ENCODE measurements around the gene FUT3. TPM values are rescaled to one million over a fixed set of nuclear protein-coding genes. Genes with fewer than 3 reads are reported as not detected.

The FUT3 gene
- not detected for polyA plus RNA-seq (2013, experiment 1 of 2)
- polyA plus RNA-seq (2013, experiment 2 of 2), result not detected

GRCh38 chr19:5851302-5851701 lies at the start of gene FUT3:
Gene FUT3 (minus strand): TSS chr19:5851449.
- Histone ChIP-seq H3K27ac (ENCODE audit: low read depth, low read length, severe bottlenecking) (no peak within 1 kb of the TSS), H3K36me3 (ENCODE audit: control insufficient read depth, insufficient read depth, low read length) (no peaks in the 10 kb centered on the region), H3K4me1 (ENCODE audit: control insufficient read depth, insufficient read depth, low read length, poor library complexity, severe bottlenecking) (no peaks in the 10 kb centered on the region), H3K4me3 (ENCODE audit: extremely low read depth, insufficient read depth, low read length, poor library complexity, severe bottlenecking) (no peak within 1 kb of the TSS), H3K9me3 (ENCODE audit: control insufficient read depth, low read length) (no peaks in the 10 kb centered on the region)
- 91 to 92% methylated on average over 10 of the region's 10 CpGs for WGBS, 2 experiments (ENCODE audit: insufficient coverage in 2 of 2)

- Histone ChIP-seq H3K36me3 (ENCODE audit: control insufficient read depth, insufficient read depth, low read length) (peaks cover 31% of the 10 kb centered on the region), H3K9me3 (ENCODE audit: control insufficient read depth, low read length) (no peaks in the 10 kb centered on the region), H3K4me1 (ENCODE audit: control insufficient read depth, insufficient read depth, low read length, poor library complexity, severe bottlenecking) (no peaks in the 10 kb centered on the region), H3K4me3 (ENCODE audit: extremely low read depth, insufficient read depth, low read length, poor library complexity, severe bottlenecking) (no peak overlapping the region), H3K27ac (ENCODE audit: low read depth, low read length, severe bottlenecking) (no peak overlapping the region)
- WGBS, 2 experiments (ENCODE audit: insufficient coverage in 2 of 2), result 97 to 98% methylated on average over 8 of the region's 8 CpGs
Observed at GRCh38 chr19:5900976-5901375, 49.7 kb upstream of the FUT3 start.

GRCh38 chr19:5899728-5900526 lies 48.7 kb upstream of the FUT3 start:
- H3K9me3 ChIP-seq (ENCODE audit: control insufficient read depth, low read length), result no peaks in the 10 kb centered on the region
- peaks cover 39% of the 10 kb centered on the region for H3K36me3 ChIP-seq (ENCODE audit: control insufficient read depth, insufficient read depth, low read length)
- WGBS, 2 experiments (ENCODE audit: insufficient coverage in 2 of 2), result 98 to 100% methylated on average over 10 to 11 of the region's 13 CpGs
- no peak overlapping the region for H3K4me3 ChIP-seq (ENCODE audit: extremely low read depth, insufficient read depth, low read length, poor library complexity, severe bottlenecking)
- H3K4me1 ChIP-seq (ENCODE audit: control insufficient read depth, insufficient read depth, low read length, poor library complexity, severe bottlenecking), result no peaks in the 10 kb centered on the region
- no peak overlapping the region for H3K27ac ChIP-seq (ENCODE audit: low read depth, low read length, severe bottlenecking)

- Histone ChIP-seq H3K4me1 (ENCODE audit: control insufficient read depth, insufficient read depth, low read length, poor library complexity, severe bottlenecking) (no peaks in the 10 kb centered on the region), H3K9me3 (ENCODE audit: control insufficient read depth, low read length) (no peaks in the 10 kb centered on the region), H3K36me3 (ENCODE audit: control insufficient read depth, insufficient read depth, low read length) (peaks cover 40% of the 10 kb centered on the region), H3K27ac (ENCODE audit: low read depth, low read length, severe bottlenecking) (no peak overlapping the region), H3K4me3 (ENCODE audit: extremely low read depth, insufficient read depth, low read length, poor library complexity, severe bottlenecking) (no peak overlapping the region)
- WGBS, 2 experiments (ENCODE audit: insufficient coverage in 2 of 2), result 93 to 96% methylated on average over 21 to 30 of the region's 30 CpGs
Observed at GRCh38 chr19:5897189-5897969, 46.1 kb upstream of the FUT3 start.

DNA sequence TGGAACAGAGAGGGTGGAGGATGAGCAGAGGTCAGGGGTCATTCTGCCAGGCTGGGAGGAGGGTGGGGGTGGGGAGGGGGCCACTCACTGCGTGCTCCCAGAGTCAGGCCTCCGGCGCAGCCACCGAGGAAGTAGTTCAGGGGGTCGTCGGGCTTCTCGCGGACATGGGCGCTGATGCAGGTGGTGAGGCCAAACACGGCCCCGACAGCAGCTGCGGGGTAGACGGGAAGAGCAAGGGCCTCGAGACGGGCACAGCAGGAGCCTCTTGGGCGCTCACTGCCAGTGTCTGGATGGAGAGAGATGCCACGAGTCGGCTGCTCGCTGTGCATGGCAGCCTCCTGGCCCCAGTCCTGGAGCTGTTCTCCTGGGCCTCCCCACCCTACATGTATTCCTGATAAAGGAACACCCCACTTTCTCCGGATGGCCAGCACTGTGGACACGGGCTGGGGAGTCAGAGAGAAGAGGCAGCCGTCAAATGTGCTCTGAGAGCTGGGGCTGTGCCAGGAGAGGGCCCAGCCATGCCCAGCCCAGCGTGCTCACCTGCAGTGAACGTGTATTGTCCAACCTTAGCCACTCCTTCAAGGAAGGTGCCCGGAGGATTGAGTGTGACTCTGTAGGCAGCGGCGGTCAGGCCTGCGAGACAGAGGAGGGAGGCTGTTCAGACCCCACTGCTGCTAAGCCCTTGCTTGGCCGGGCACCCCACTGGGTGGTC lies 45.3 kb upstream of the FUT3 start:
- Histone ChIP-seq H3K4me1 (ENCODE audit: control insufficient read depth, insufficient read depth, low read length, poor library complexity, severe bottlenecking) (no peaks in the 10 kb centered on the region), H3K9me3 (ENCODE audit: control insufficient read depth, low read length) (no peaks in the 10 kb centered on the region), H3K36me3 (ENCODE audit: control insufficient read depth, insufficient read depth, low read length) (peaks cover 36% of the 10 kb centered on the region), H3K4me3 (ENCODE audit: extremely low read depth, insufficient read depth, low read length, poor library complexity, severe bottlenecking) (no peak overlapping the region), H3K27ac (ENCODE audit: low read depth, low read length, severe bottlenecking) (no peak overlapping the region)
- WGBS, 2 experiments (ENCODE audit: insufficient coverage in 2 of 2), result 95% methylated on average over 27 to 29 of the region's 29 CpGs

DNA sequence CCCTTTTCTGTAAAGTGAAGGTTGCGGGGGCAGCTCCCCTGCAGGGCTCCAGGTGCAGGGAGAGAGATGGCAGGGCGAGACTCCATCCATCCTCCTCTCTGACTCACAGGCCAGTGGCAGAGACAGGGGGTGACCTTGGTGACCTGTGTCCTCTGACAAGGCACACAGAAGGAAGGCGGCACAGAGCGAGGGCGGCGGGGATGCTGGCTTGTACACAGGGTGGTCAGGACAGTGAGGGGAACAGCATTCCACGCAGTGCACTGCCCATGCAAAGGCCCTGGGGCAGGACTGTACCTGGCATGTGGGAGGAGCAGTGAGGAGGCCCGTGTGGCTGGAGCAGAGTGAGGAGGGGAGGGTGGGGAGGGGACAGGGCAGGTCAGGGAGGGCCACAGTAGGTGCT lies 44.6 kb upstream of the FUT3 start:
- H3K9me3 ChIP-seq (ENCODE audit: control insufficient read depth, low read length), result no peaks in the 10 kb centered on the region
- peaks cover 31% of the 10 kb centered on the region for H3K36me3 ChIP-seq (ENCODE audit: control insufficient read depth, insufficient read depth, low read length)
- no peak overlapping the region for H3K27ac ChIP-seq (ENCODE audit: low read depth, low read length, severe bottlenecking)
- no peaks in the 10 kb centered on the region for H3K4me1 ChIP-seq (ENCODE audit: control insufficient read depth, insufficient read depth, low read length, poor library complexity, severe bottlenecking)
- no peak overlapping the region for H3K4me3 ChIP-seq (ENCODE audit: extremely low read depth, insufficient read depth, low read length, poor library complexity, severe bottlenecking)
- 89 to 92% methylated on average over 4 to 6 of the region's 8 CpGs for WGBS, 2 experiments (ENCODE audit: insufficient coverage in 2 of 2)

- Histone ChIP-seq H3K27ac (ENCODE audit: low read depth, low read length, severe bottlenecking) (no peak overlapping the region), H3K36me3 (ENCODE audit: control insufficient read depth, insufficient read depth, low read length) (peaks cover 28% of the 10 kb centered on the region), H3K9me3 (ENCODE audit: control insufficient read depth, low read length) (no peaks in the 10 kb centered on the region), H3K4me3 (ENCODE audit: extremely low read depth, insufficient read depth, low read length, poor library complexity, severe bottlenecking) (no peak overlapping the region), H3K4me1 (ENCODE audit: control insufficient read depth, insufficient read depth, low read length, poor library complexity, severe bottlenecking) (no peaks in the 10 kb centered on the region)
- WGBS, 2 experiments (ENCODE audit: insufficient coverage in 2 of 2), result 83 to 84% methylated on average over 13 to 14 of the region's 15 CpGs
Observed at GRCh38 chr19:5895409-5895808, 44.2 kb upstream of the FUT3 start.

GRCh38 chr19:5894704-5895349 lies 43.6 kb upstream of the FUT3 start:
- Histone ChIP-seq H3K9me3 (ENCODE audit: control insufficient read depth, low read length) (no peaks in the 10 kb centered on the region), H3K4me1 (ENCODE audit: control insufficient read depth, insufficient read depth, low read length, poor library complexity, severe bottlenecking) (no peaks in the 10 kb centered on the region), H3K27ac (ENCODE audit: low read depth, low read length, severe bottlenecking) (no peak overlapping the region), H3K4me3 (ENCODE audit: extremely low read depth, insufficient read depth, low read length, poor library complexity, severe bottlenecking) (no peak overlapping the region), H3K36me3 (ENCODE audit: control insufficient read depth, insufficient read depth, low read length) (peaks cover 22% of the 10 kb centered on the region)
- 94 to 96% methylated on average over 27 to 28 of the region's 28 CpGs for WGBS, 2 experiments (ENCODE audit: insufficient coverage in 2 of 2)

- Histone ChIP-seq H3K27ac (ENCODE audit: low read depth, low read length, severe bottlenecking) (no peak overlapping the region), H3K9me3 (ENCODE audit: control insufficient read depth, low read length) (no peaks in the 10 kb centered on the region), H3K36me3 (ENCODE audit: control insufficient read depth, insufficient read depth, low read length) (peaks cover 21% of the 10 kb centered on the region), H3K4me1 (ENCODE audit: control insufficient read depth, insufficient read depth, low read length, poor library complexity, severe bottlenecking) (no peaks in the 10 kb centered on the region), H3K4me3 (ENCODE audit: extremely low read depth, insufficient read depth, low read length, poor library complexity, severe bottlenecking) (no peak overlapping the region)
- WGBS, 2 experiments (ENCODE audit: insufficient coverage in 2 of 2), result 91 to 95% methylated on average over 27 to 28 of the region's 28 CpGs
Observed at GRCh38 chr19:5893907-5894703, 42.9 kb upstream of the FUT3 start.

Data from mesodermal cell (in vitro differentiated cells).